HG02571 (cell line): ENCODE data around the gene HTR1E.
"Not testable (repeated sequence)": the region's sequence is repeated elsewhere in the genome, so short reads cannot be mapped to it uniquely, and the experiment has no call there.

ENCODE experiments used
- ATAC-seq: cut with Tn5 transposase; IDR thresholded peaks from one replicate; pipeline ENCODE4 v1.9.1; 2021; ENCODE audit warnings: mild to moderate bottlenecking, moderate library complexity; ENCODE audit not compliant: unreplicated experiment

Gene HTR1E

DNA sequence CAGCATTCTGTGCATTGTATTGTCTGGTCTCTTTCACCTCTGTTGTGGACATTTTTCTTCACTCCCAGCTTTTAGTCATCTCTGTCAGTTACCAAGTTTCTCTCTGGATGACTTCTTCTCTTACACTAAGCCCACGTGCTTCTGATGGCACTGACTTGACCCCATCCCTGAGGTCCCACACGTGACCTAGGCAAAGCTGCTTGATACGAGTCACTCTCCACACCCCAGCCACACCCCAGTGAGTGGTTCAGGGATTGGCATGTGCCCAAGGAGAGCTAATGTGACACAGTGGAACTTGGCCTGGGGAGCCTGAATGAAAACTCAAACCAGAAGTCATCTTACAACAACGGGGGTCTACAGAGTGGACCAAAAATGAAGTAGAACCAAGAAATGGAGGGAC lies 32.2 kb downstream of the HTR1E start:
- ATAC-seq, result no peak

DNA sequence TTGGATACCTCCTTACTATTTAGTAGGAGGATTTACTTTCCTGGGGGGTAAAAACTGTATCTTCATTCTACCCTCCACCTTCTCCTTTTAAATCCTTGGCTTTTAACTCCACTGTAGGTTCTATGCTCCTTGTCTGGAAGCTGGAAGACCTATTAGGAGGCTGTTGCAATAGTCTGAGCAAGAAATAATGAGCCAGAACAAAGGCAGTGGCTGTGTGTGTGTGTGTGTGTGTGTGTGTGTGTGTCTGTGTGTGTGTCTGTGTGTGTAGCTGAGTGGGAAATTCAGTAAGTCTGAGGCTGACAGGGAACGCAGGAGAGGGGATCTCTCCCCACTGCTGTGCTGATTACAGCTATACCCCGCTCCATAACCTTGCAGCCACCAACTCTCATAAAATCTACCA lies 35.8 kb downstream of the HTR1E start:
- no peak for ATAC-seq

- ATAC-seq, result no peak
Measured at GRCh38 chr6:86978251-86978650, 40.9 kb downstream of the HTR1E start.

GRCh38 chr6:87001494-87001893 lies 64.2 kb downstream of the HTR1E start:
- no peak for ATAC-seq

DNA sequence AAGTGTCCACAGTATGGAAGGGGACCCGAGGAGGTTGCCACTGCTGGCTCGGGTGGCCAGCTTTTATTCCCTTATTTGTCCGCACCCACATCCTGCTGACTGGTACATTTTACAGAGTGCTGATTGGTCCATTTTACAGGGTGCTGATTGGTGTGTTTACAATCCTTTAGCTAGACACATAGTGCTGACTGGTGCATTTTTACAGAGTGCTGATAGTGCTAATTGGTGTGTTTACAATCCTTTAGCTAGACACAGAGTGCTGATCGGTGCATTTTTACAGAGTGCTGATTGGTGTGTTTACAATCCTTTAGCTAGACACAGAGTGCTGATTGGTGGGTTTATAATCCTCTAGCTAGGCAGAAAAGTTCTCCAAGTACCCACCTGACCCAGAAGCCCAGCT lies 65.1 kb downstream of the HTR1E start:
- ATAC-seq, result not testable (repeated sequence)

DNA sequence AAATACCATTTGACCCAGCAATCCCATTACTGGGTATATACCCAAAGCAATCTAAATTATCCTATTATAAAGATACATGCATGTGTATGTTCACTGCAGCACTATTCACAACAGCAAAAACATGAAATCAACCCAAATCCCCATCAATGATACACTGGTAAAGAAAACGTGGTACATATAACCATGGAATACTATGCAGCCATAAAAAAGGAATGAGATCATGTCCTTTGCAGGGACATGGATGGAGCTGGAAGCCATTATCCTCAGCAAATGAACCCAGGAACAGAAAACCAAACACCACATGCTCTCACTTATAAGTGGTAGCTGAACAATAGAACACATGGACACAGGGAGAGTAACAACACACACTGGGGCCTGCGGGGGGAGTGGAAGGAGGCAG lies 69.2 kb downstream of the HTR1E start:
- not testable (repeated sequence) for ATAC-seq

DNA sequence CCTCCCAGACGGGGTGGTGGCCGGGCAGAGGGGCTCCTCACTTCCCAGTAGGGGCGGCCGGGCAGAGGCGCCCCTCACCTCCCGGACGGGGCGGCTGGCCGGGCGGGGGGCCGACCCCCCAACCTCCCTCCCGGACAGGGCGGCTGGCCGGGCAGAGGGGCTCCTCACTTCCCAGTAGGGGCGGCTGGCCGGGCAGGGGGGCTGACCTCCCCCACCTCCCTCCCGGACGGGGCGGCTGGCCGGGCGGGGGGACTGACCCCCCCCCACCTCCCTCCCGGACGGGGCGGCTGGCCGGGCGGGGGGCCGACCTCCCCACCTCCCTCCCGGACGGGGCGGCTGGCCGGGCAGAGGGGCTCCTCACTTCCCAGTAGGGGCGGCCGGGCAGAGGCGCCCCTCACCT lies 72.3 kb downstream of the HTR1E start:
- not testable (repeated sequence) for ATAC-seq

DNA sequence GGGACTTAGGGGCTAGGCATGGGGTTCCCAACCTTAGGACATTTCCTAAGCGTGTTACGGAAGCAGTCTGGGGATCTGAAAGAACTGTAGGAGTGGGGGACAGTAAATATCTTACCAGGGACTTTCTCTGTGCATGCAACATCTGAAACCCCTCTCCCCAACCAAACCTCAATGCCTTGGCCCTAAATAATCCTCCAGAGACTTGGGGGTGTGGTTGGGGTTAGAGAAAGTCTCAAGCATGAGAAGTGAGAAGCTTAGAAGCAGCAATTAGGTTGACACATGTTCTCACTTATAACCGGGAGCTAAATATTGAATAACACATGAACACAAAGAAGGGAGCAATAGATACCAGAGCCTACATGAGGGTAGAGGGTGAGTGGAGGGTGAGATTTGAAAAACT lies 74.7 kb downstream of the HTR1E start:
- no peak for ATAC-seq

GRCh38 chr6:87012743-87013142 lies 75.4 kb downstream of the HTR1E start:
- ATAC-seq, result no peak

GRCh38 chr6:87016772-87017171 lies 79.4 kb downstream of the HTR1E start:
- ATAC-seq, result no peak

DNA sequence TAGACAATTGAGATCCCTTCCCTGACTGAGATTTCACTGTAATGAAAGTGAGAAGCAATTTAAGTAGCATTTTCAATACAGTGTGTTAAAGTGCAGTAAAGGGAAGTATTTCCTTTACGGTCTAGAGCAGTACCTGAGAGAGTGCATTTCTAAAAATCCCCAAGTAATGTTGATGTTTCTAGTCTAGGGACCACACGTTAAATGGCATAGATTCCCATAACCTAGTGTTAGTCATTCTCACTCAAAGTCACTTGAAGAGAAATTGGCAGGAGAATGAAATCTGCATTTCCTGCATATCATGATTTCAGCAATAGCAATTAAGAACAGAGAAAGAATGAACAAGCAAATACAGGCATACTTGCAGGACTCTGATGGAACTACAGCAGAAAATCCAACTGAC lies 89.7 kb downstream of the HTR1E start:
- no peak for ATAC-seq

DNA sequence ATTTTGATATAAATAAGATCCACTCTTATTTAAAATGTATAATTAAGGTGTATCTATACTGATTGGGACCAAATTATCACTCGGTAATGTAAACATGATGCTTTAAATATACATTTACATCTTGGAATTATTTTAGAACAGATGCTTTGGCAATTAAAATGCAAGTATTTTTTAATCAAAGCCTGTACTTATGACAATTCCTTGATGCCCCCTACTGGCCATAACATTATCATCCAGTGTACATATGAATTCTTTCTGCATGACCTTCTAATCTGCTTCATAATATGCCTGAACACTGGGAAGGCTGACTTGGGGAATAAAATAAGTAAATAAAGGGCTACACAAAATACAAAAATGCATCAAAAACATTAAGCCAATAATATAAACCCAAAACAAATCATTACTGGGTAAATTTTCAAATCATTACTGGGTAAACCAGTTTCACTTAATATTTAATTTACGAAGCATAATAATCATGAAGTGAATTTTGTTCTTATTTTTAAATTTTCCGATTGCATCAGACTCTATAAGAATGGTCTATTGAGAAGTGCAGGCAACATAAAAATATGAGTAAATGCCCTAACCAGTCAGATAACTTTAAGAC lies 92.5 kb downstream of the HTR1E start:
- ATAC-seq, result no peak

DNA sequence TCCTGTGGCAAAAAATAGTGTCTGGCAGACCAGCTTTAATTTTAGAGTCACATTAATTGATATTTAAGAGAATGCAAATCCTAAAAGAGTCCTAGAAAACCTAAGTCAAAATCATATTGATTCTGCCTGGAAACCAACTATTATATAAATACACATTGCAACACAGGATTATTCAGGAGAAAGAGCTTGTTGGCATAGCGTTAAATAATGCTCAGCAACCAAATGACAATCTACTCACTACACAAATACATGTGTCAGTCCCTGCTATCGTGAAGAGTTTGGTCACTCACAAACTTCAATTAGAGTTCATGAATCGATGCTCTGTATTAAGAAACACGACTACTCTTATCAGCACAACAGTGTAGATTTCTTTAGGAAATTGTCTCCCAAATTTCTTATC lies 103.4 kb downstream of the HTR1E start:
- ATAC-seq, result no peak

DNA sequence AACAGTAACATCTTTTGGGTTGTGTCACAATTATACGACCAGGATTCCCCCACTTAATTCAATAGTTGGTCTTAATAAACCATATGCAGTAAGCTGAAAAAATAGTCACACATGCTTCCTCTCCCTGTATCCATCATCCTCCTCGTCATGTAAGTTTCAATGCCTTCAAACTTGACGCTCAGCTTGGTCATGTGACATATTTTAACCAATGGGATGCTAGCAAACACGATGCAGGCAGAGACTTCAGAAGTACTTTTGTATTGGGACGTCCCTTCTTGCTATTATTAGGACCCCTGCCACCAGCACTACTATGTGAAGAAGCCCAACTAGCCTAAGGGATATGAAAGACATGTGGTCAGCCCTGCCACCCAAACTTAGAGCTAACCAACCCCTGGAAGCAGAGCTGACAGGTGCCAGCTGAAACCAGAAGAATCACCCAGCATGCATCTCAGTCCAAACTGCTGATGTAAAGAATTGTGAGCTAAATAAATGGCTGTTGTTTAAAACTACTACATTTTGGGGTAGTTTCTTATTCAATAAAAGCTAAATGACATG lies 108.3 kb downstream of the HTR1E start:
- ATAC-seq, result no peak

- no peak for ATAC-seq
Measured at GRCh38 chr6:87049779-87050178, 112.5 kb downstream of the HTR1E start.

- ATAC-seq, result no peak
Measured at GRCh38 chr6:87053312-87053711, 116.0 kb downstream of the HTR1E start.

DNA sequence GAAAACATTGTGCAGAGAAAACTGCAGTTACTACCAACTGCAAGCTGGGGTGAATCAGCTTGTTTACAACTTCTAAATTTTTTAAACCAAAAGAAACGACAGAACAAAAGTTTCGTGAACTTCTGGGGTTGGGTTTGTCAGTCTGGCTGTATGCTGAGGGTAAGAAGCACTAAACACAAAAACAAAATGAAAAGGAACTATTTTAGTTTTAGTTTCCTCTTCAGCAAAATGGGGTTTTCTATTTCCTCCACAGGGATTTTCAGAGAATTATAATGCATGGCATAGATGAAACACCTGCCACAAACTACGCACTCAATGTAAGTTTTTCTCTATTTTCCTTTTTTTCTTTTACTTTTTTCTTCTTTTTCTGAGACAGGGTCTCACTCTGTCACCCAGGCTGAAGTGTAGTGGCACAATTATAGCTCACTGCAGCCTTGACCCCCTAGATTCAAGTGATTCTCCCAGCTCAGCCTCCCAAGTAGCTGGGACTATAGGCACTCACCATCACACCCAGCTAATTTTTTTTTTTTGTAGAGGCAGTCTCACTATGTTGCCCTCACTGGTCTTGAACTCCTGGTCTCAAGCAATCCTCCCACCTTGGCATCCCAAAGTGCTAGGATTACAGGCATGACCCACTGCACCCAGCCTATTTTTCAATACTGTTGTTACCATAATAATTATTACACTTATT lies 117.0 kb downstream of the HTR1E start:
- no peak for ATAC-seq

- no peak for ATAC-seq
Measured at GRCh38 chr6:87059943-87060342, 122.6 kb downstream of the HTR1E start.

GRCh38 chr6:87065117-87065516 lies 127.8 kb downstream of the HTR1E start:
- no peak for ATAC-seq
